ENCODE data around the gene BTBD3.

- TF ChIP-seq, protein P1, sequence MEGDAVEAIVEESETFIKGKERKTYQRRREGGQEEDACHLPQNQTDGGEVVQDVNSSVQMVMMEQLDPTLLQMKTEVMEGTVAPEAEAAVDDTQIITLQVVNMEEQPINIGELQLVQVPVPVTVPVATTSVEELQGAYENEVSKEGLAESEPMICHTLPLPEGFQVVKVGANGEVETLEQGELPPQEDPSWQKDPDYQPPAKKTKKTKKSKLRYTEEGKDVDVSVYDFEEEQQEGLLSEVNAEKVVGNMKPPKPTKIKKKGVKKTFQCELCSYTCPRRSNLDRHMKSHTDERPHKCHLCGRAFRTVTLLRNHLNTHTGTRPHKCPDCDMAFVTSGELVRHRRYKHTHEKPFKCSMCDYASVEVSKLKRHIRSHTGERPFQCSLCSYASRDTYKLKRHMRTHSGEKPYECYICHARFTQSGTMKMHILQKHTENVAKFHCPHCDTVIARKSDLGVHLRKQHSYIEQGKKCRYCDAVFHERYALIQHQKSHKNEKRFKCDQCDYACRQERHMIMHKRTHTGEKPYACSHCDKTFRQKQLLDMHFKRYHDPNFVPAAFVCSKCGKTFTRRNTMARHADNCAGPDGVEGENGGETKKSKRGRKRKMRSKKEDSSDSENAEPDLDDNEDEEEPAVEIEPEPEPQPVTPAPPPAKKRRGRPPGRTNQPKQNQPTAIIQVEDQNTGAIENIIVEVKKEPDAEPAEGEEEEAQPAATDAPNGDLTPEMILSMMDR (IDR thresholded peaks at IDR 0.05): no peak
- TF ChIP-seq POLR2A (IDR thresholded peaks at IDR 0.05): no peak
Measured at GRCh38 chr20:11966186-11966585, 48.5 kb downstream of the BTBD3 start.

Measured in adrenal gland (tissue), 5 donors.